B cell (primary cell): ENCODE measurements around the gene TES. TPM values are rescaled to one million over a fixed set of nuclear protein-coding genes. Genes with fewer than 3 reads are reported as not detected.

ENCODE experiments used
- ATAC-seq: fragments of 200-7000 bp; cut with Tn5 transposase; one replicate; pipeline ENCODE4 v1.10.0; 2021; ENCODE audit warnings: low read depth, mild to moderate bottlenecking, moderate number of reproducible peaks, moderate library complexity
- CTCF ChIA-PET: fragments of 350-600 bp; sonication (Branson Sonifier 250); formaldehyde crosslinking; loops from one replicate; lab custom pipeline; 2021; ENCODE audit warnings: antibody characterized with exemption, inconsistent platforms; lab: Charles Lee
- POLR2A ChIA-PET: fragments of 350-600 bp; sonication (Branson Sonifier 250); formaldehyde crosslinking; loops from one replicate; lab custom pipeline; 2021; ENCODE audit warnings: antibody characterized with exemption; lab: Charles Lee
- DNase-seq: peaks from one replicate; pipeline ENCODE4 v3.0.0; 2013
- H2AFZ ChIP-seq: 2 replicates; pipeline ENCODE4 v1.6.1; 2012; ENCODE audit warnings: mild to moderate bottlenecking, low read depth, low read length; ENCODE audit not compliant: insufficient read depth, poor library complexity, severe bottlenecking
- H3K27ac ChIP-seq, 2 donors: 1 replicate in 1 of 2; 2 replicates in 1 of 2; pipeline ENCODE4 v1.5.1; 2012 to 2013; ENCODE audit warnings: low read length in 2 of 2, mild to moderate bottlenecking in 2 of 2, moderate library complexity in 1 of 2
- H3K27me3 ChIP-seq, 4 experiments: fragments of 200-600 bp in 1 of 4; sonication (generic) in 1 of 4; replicated peaks in 1 of 4; 1 replicate in 2 of 4; 2 replicates in 2 of 4; pipeline versions ENCODE4 v1.6.1 to v1.7.0; 2013 to 2016; ENCODE audit warnings: low read length in 3 of 4, mild to moderate bottlenecking in 2 of 4, mixed read lengths in 1 of 4, moderate library complexity in 1 of 4; ENCODE audit not compliant: insufficient read depth in 4 of 4, control insufficient read depth in 3 of 4; ENCODE audit errors: control extremely low read depth in 1 of 4
- H3K36me3 ChIP-seq, 2 experiments: replicated peaks in 1 of 2; 1 replicate in 1 of 2; 2 replicates in 1 of 2; pipeline versions ENCODE4 v1.6.1 to v1.7.1; 2013; ENCODE audit warnings: low read length in 1 of 2; ENCODE audit not compliant: insufficient read depth in 2 of 2, control insufficient read depth in 1 of 2; ENCODE audit errors: control extremely low read depth in 1 of 2, extremely low read depth in 1 of 2
- H3K4me1 ChIP-seq, 2 donors: fragments of 200-600 bp in 1 of 2; sonication (generic) in 1 of 2; 1 replicate in 1 of 2; 2 replicates in 1 of 2; pipeline versions ENCODE4 v1.5.1 to v1.6.1; 2013 to 2017; ENCODE audit warnings: low read length in 2 of 2; ENCODE audit not compliant: control insufficient read depth in 2 of 2, insufficient read depth in 2 of 2
- H3K4me2 ChIP-seq: replicated peaks from 2 replicates; pipeline ENCODE3; 2012; ENCODE audit warnings: mild to moderate bottlenecking, low read depth, low read length; ENCODE audit not compliant: poor library complexity, severe bottlenecking
- H3K4me3 ChIP-seq, 5 experiments: fragments of 200-600 bp in 1 of 5; sonication (generic) in 1 of 5; 1 replicate in 3 of 5; 2 replicates in 2 of 5; pipeline versions ENCODE4 v1.5.1 to v1.7.0; 2011 to 2016; ENCODE audit warnings: low read length in 4 of 5, mild to moderate bottlenecking in 4 of 5, low read depth in 2 of 5, control low read depth in 1 of 5, moderate library complexity in 1 of 5; ENCODE audit not compliant: insufficient read depth in 1 of 5; ENCODE audit errors: control extremely low read depth in 1 of 5, extremely low read depth in 1 of 5
- H3K79me2 ChIP-seq: fragments of 200-600 bp; sonication (generic); one replicate; pipeline ENCODE4 v1.6.0; 2016; ENCODE audit warnings: low read length; ENCODE audit not compliant: control insufficient read depth, insufficient read depth
- H3K9ac ChIP-seq: fragments of 200-600 bp; sonication (generic); 2 replicates; pipeline ENCODE4 v1.6.1; 2017; ENCODE audit warnings: mild to moderate bottlenecking, low read length, moderate library complexity
- H3K9me3 ChIP-seq, 3 donors: one replicate each; pipeline versions ENCODE4 v1.6.1 to v1.7.1; 2013; ENCODE audit warnings: low read length in 2 of 3; ENCODE audit not compliant: control insufficient read depth in 2 of 3, insufficient read depth in 1 of 3; ENCODE audit errors: control extremely low read depth in 1 of 3
- H4K20me1 ChIP-seq: 2 replicates; pipeline ENCODE4 v1.6.0; 2012; ENCODE audit warnings: mild to moderate bottlenecking, low read length; ENCODE audit not compliant: insufficient read depth, control insufficient read depth, poor library complexity, severe bottlenecking
- H3K27ac Mint-ChIP-seq: one replicate; pipeline ENCODE4 v1.8.0; 2021; ENCODE audit warnings: mixed read lengths
- H3K27me3 Mint-ChIP-seq: one replicate; pipeline ENCODE4 v1.8.0; 2021; ENCODE audit warnings: mixed read lengths
- H3K4me1 Mint-ChIP-seq: one replicate; pipeline ENCODE4 v1.8.0; 2021; ENCODE audit warnings: mixed read lengths
- H3K4me3 Mint-ChIP-seq: one replicate; pipeline ENCODE4 v1.8.0; 2021; ENCODE audit warnings: mixed read lengths
- H3K9me3 Mint-ChIP-seq: one replicate; pipeline ENCODE4 v1.8.0; 2022; ENCODE audit warnings: mixed read lengths; ENCODE audit not compliant: insufficient read depth
- EZH2 ChIP-seq: IDR thresholded peaks from 2 replicates; pipeline ENCODE4 v1.6.1; 2012; ENCODE audit warnings: borderline replicate concordance, low read depth, mild to moderate bottlenecking, moderate library complexity, low read length; ENCODE audit not compliant: insufficient read depth, poor library complexity, severe bottlenecking
- intact Hi-C: fragments of 100-400 bp; cut with micrococcal nuclease; formaldehyde crosslinking; loops from one replicate; pipeline ENCODE4 v1.10.0; 2022
- polyA plus RNA-seq: library from polyadenylated mRNA; depleted of rRNA; stranded (reverse); fragments of >200 nt; gene quantifications from 2 replicates; pipeline ENCODE4 v1.2.3, GENCODE V29; 2012
- total RNA-seq, 2 donors: library from RNA; stranded (reverse); fragments of 120-200 nt in 1 of 2; gene quantifications; 1 replicate in 1 of 2; 2 replicates in 1 of 2; pipeline versions ENCODE4 v1.2.3 to v1.2.4, GENCODE V29; 2013 to 2022
- TF ChIP-seq, protein P1 (sequence below): fragments of 200-600 bp; IDR thresholded peaks from one replicate; pipeline ENCODE4 v1.8.0; 2022; ENCODE audit warnings: antibody characterized with exemption, mild to moderate bottlenecking

The TES gene
- total and polyA plus RNA-seq, 2 donors (not counting 1 experiment from before 2014, with no cell fraction given) = 55.3 to 62.5 TPM

DNA sequence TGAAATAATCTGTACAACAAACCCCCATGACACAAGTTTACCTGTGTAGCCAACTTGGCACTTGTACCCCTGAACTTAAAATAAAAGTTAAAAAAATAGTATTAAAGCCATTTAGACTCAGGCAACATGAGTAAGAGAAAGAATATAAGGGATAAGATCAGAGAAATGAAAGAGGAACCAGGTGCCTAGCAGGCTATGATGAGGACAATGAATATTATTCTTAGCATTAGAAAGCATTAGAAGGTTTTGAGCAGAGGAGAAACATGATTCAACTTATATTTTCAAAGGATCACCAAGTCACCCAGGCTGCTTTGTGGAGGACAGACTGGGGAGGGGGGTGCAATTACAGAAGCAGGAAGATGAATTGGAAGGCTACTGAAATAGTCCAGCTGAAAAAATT, 48.1 kb upstream of the TES start:
- Histone ChIP-seq H3K4me3 (no peak overlapping the region), H3K27me3 (no peaks in the 10 kb centered on the region), H3K9me3 (no peaks in the 10 kb centered on the region), H3K27ac (no peak overlapping the region), H3K36me3 (no peaks in the 10 kb centered on the region), H3K9ac (no peak overlapping the region), H4K20me1 (no peaks in the 10 kb centered on the region), H3K4me2 (peak overlapping the region; percentile 9), H3K79me2 (no peaks in the 10 kb centered on the region), H2AFZ (no peak overlapping the region), H3K4me1 (peaks cover 48 to 50% of the 10 kb centered on the region in 2 donors)
- ChIA-PET POLR2A (no interaction called here), CTCF (interaction anchor here (1.1 to 2.4 kb wide), 5 partner anchors 10 to 63 kb away, joined by 3 to 26 read pairs (median 6); no protein-coding TSS in a partner anchor)
- intact Hi-C loops = loop anchor here (10.0 kb wide), 1 partner anchor 513 kb away; the partner anchor contains the start of gene MET
- Mint-ChIP-seq H3K4me3 (no peak overlapping the region), H3K4me1 (peaks cover 64% of the 10 kb centered on the region), H3K9me3 (no peaks in the 10 kb centered on the region), H3K27me3 (no peaks in the 10 kb centered on the region), H3K27ac (peak overlapping the region; percentile 4)
- DNase-seq = no peak
- ATAC-seq = peak; percentile 19
- TF ChIP-seq EZH2 = no peak
- TF ChIP-seq, protein P1, sequence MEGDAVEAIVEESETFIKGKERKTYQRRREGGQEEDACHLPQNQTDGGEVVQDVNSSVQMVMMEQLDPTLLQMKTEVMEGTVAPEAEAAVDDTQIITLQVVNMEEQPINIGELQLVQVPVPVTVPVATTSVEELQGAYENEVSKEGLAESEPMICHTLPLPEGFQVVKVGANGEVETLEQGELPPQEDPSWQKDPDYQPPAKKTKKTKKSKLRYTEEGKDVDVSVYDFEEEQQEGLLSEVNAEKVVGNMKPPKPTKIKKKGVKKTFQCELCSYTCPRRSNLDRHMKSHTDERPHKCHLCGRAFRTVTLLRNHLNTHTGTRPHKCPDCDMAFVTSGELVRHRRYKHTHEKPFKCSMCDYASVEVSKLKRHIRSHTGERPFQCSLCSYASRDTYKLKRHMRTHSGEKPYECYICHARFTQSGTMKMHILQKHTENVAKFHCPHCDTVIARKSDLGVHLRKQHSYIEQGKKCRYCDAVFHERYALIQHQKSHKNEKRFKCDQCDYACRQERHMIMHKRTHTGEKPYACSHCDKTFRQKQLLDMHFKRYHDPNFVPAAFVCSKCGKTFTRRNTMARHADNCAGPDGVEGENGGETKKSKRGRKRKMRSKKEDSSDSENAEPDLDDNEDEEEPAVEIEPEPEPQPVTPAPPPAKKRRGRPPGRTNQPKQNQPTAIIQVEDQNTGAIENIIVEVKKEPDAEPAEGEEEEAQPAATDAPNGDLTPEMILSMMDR = no peak

DNA sequence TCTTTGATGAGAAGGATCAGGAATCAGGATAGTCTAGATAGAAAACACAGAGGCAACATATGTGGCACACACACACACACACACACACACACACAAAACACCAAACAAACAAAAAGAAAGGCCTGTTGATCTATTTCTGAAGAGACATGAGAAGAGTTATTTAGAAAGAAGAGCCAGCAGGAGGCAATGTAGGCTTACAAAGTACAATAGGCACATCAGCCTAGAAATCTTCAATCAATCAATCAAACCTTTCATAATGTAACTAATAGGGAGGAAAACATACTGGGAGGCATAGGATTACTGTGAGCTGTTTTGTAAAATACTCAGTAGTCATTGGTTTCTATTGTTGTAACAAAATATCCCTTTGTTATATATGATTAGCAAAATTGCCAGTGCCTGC, 47.3 kb upstream of the TES start:
- ChIA-PET CTCF (interaction anchor here (0.7 to 2.8 kb wide), 13 partner anchors 9 to 379 kb away, joined by 3 to 26 read pairs (median 6); partner anchors contain the start of gene TES), POLR2A (no interaction called here)
- Mint-ChIP-seq H3K9me3 (no peaks in the 10 kb centered on the region), H3K4me3 (peak overlapping the region; percentile 2), H3K4me1 (peaks cover 65% of the 10 kb centered on the region), H3K27me3 (no peaks in the 10 kb centered on the region), H3K27ac (no peak overlapping the region)
- H3K4me1 ChIP-seq = peaks cover 51 to 53% of the 10 kb centered on the region in 2 donors
- no peaks in the 10 kb centered on the region for H3K79me2 ChIP-seq
- H3K9ac ChIP-seq = no peak overlapping the region
- H3K4me3 ChIP-seq = no peak overlapping the region
- no peaks in the 10 kb centered on the region for H4K20me1 ChIP-seq
- H3K36me3 ChIP-seq = no peaks in the 10 kb centered on the region
- no peak for TF ChIP-seq EZH2
- TF ChIP-seq, protein P1 = no peak
- intact Hi-C loops = loop anchor here (10.0 kb wide), 1 partner anchor 512 kb away; the partner anchor contains the start of gene MET
- no peak for ATAC-seq
- H3K9me3 ChIP-seq = no peaks in the 10 kb centered on the region
- no peak for DNase-seq
- H2AFZ ChIP-seq = no peak overlapping the region
- H3K4me2 ChIP-seq = no peak overlapping the region
- H3K27me3 ChIP-seq = no peaks in the 10 kb centered on the region
- H3K27ac ChIP-seq = no peak overlapping the region
